ENCODE data around the gene LRMDA.
"Not testable (repeated sequence)": the region's sequence is repeated elsewhere in the genome, so short reads cannot be mapped to it uniquely, and the experiment has no call there.

Gene LRMDA

GRCh38 chr10:76127984-76128589, 696.7 kb downstream of the LRMDA start:
- H3K36me3 Mint-ChIP-seq: no peaks in the 10 kb centered on the region
- H3K27me3 Mint-ChIP-seq: no peaks in the 10 kb centered on the region
- no peaks in the 10 kb centered on the region for H3K4me1 Mint-ChIP-seq
- peaks cover 3% of the 10 kb centered on the region for H3K9me3 Mint-ChIP-seq
- ATAC-seq: no peak
- H3K27ac Mint-ChIP-seq: no peak overlapping the region
- H3K4me3 Mint-ChIP-seq: no peak overlapping the region

GRCh38 chr10:76129213-76129612, 697.8 kb downstream of the LRMDA start:
- Mint-ChIP-seq H3K9me3 (no peaks in the 10 kb centered on the region), H3K4me1 (no peaks in the 10 kb centered on the region), H3K36me3 (no peaks in the 10 kb centered on the region), H3K27me3 (no peaks in the 10 kb centered on the region), H3K4me3 (no peak overlapping the region), H3K27ac (no peak overlapping the region)
- ATAC-seq: no peak

- no peak overlapping the region for H3K27ac Mint-ChIP-seq
- H3K4me1 Mint-ChIP-seq: no peaks in the 10 kb centered on the region
- no peaks in the 10 kb centered on the region for H3K27me3 Mint-ChIP-seq
- no peaks in the 10 kb centered on the region for H3K9me3 Mint-ChIP-seq
- no peaks in the 10 kb centered on the region for H3K36me3 Mint-ChIP-seq
- no peak overlapping the region for H3K4me3 Mint-ChIP-seq
- ATAC-seq: no peak
These were observed 699.5 kb downstream of the LRMDA start for GRCh38 chr10:76130892-76131291.

GRCh38 chr10:76133597-76134255, 702.3 kb downstream of the LRMDA start:
- no peaks in the 10 kb centered on the region for H3K4me1 Mint-ChIP-seq
- no peaks in the 10 kb centered on the region for H3K36me3 Mint-ChIP-seq
- no peak for ATAC-seq
- no peak overlapping the region for H3K4me3 Mint-ChIP-seq
- no peaks in the 10 kb centered on the region for H3K9me3 Mint-ChIP-seq
- no peak overlapping the region for H3K27ac Mint-ChIP-seq
- no peaks in the 10 kb centered on the region for H3K27me3 Mint-ChIP-seq

- Mint-ChIP-seq H3K4me3 (no peak overlapping the region), H3K27ac (no peak overlapping the region), H3K9me3 (peaks cover 2% of the 10 kb centered on the region), H3K4me1 (no peaks in the 10 kb centered on the region), H3K36me3 (no peaks in the 10 kb centered on the region), H3K27me3 (no peaks in the 10 kb centered on the region)
- ATAC-seq: no peak
These were observed 705.5 kb downstream of the LRMDA start for GRCh38 chr10:76136961-76137360.

- H3K4me1 Mint-ChIP-seq: no peaks in the 10 kb centered on the region
- H3K27ac Mint-ChIP-seq: no peak overlapping the region
- ATAC-seq: no peak
- H3K9me3 Mint-ChIP-seq: peaks cover 2% of the 10 kb centered on the region
- no peaks in the 10 kb centered on the region for H3K36me3 Mint-ChIP-seq
- no peak overlapping the region for H3K4me3 Mint-ChIP-seq
- no peaks in the 10 kb centered on the region for H3K27me3 Mint-ChIP-seq
These were observed 706.9 kb downstream of the LRMDA start for GRCh38 chr10:76138286-76138685.

- Mint-ChIP-seq H3K9me3 (peaks cover 2% of the 10 kb centered on the region), H3K36me3 (no peaks in the 10 kb centered on the region), H3K4me3 (no peak overlapping the region), H3K27ac (no peak overlapping the region), H3K27me3 (no peaks in the 10 kb centered on the region), H3K4me1 (no peaks in the 10 kb centered on the region)
- ATAC-seq: no peak
These were observed 707.5 kb downstream of the LRMDA start for GRCh38 chr10:76138906-76139305.

GRCh38 chr10:76139431-76139830, 708.0 kb downstream of the LRMDA start:
- H3K27me3 Mint-ChIP-seq: no peaks in the 10 kb centered on the region
- no peak overlapping the region for H3K4me3 Mint-ChIP-seq
- H3K9me3 Mint-ChIP-seq: peaks cover 2% of the 10 kb centered on the region
- no peak overlapping the region for H3K27ac Mint-ChIP-seq
- ATAC-seq: no peak
- H3K4me1 Mint-ChIP-seq: no peaks in the 10 kb centered on the region
- H3K36me3 Mint-ChIP-seq: no peaks in the 10 kb centered on the region

GRCh38 chr10:76141376-76141775, 710.0 kb downstream of the LRMDA start:
- no peak for ATAC-seq
- H3K4me1 Mint-ChIP-seq: no peaks in the 10 kb centered on the region
- no peak overlapping the region for H3K27ac Mint-ChIP-seq
- no peaks in the 10 kb centered on the region for H3K36me3 Mint-ChIP-seq
- H3K9me3 Mint-ChIP-seq: peaks cover 2% of the 10 kb centered on the region
- H3K4me3 Mint-ChIP-seq: no peak overlapping the region
- no peaks in the 10 kb centered on the region for H3K27me3 Mint-ChIP-seq

GRCh38 chr10:76148217-76148616, 716.8 kb downstream of the LRMDA start:
- not testable (repeated sequence) for ATAC-seq, H3K4me3 Mint-ChIP-seq, H3K4me1 Mint-ChIP-seq, H3K9me3 Mint-ChIP-seq, H3K27ac Mint-ChIP-seq, H3K27me3 Mint-ChIP-seq, H3K36me3 Mint-ChIP-seq

GRCh38 chr10:76149182-76149581, 717.8 kb downstream of the LRMDA start:
- H3K4me3 Mint-ChIP-seq: no peak overlapping the region
- H3K4me1 Mint-ChIP-seq: no peaks in the 10 kb centered on the region
- H3K27me3 Mint-ChIP-seq: no peaks in the 10 kb centered on the region
- H3K9me3 Mint-ChIP-seq: peaks cover 7% of the 10 kb centered on the region
- ATAC-seq: no peak
- no peaks in the 10 kb centered on the region for H3K36me3 Mint-ChIP-seq
- no peak overlapping the region for H3K27ac Mint-ChIP-seq

GRCh38 chr10:76149602-76150138, 718.2 kb downstream of the LRMDA start:
- no peak overlapping the region for H3K27ac Mint-ChIP-seq
- no peak overlapping the region for H3K4me3 Mint-ChIP-seq
- no peaks in the 10 kb centered on the region for H3K4me1 Mint-ChIP-seq
- no peaks in the 10 kb centered on the region for H3K27me3 Mint-ChIP-seq
- peaks cover 7% of the 10 kb centered on the region for H3K9me3 Mint-ChIP-seq
- no peak for ATAC-seq
- H3K36me3 Mint-ChIP-seq: no peaks in the 10 kb centered on the region

GRCh38 chr10:76150139-76150875, 718.9 kb downstream of the LRMDA start:
- Mint-ChIP-seq H3K36me3 (no peaks in the 10 kb centered on the region), H3K4me3 (no peak overlapping the region), H3K4me1 (no peaks in the 10 kb centered on the region), H3K27ac (no peak overlapping the region), H3K9me3 (peaks cover 7% of the 10 kb centered on the region), H3K27me3 (no peaks in the 10 kb centered on the region)
- no peak for ATAC-seq

- Mint-ChIP-seq H3K9me3 (peaks cover 7% of the 10 kb centered on the region), H3K36me3 (no peaks in the 10 kb centered on the region), H3K4me1 (no peaks in the 10 kb centered on the region), H3K4me3 (no peak overlapping the region), H3K27me3 (no peaks in the 10 kb centered on the region), H3K27ac (no peak overlapping the region)
- ATAC-seq: no peak
These were observed 719.5 kb downstream of the LRMDA start for GRCh38 chr10:76150876-76151288.

- Mint-ChIP-seq H3K4me3 (no peak overlapping the region), H3K27ac (no peak overlapping the region), H3K9me3 (peaks cover 7% of the 10 kb centered on the region), H3K4me1 (no peaks in the 10 kb centered on the region), H3K27me3 (no peaks in the 10 kb centered on the region), H3K36me3 (no peaks in the 10 kb centered on the region)
- ATAC-seq: no peak
These were observed 720.8 kb downstream of the LRMDA start for GRCh38 chr10:76152186-76152585.

GRCh38 chr10:76155961-76156360, 724.5 kb downstream of the LRMDA start:
- Mint-ChIP-seq H3K9me3 (peaks cover 10% of the 10 kb centered on the region), H3K4me1 (no peaks in the 10 kb centered on the region), H3K36me3 (no peaks in the 10 kb centered on the region), H3K4me3 (no peak overlapping the region), H3K27me3 (no peaks in the 10 kb centered on the region), H3K27ac (no peak overlapping the region)
- no peak for ATAC-seq

All from stimulated activated memory B cell treated with anti-CD40 and anti-IgM and Interleukin-4, amounts not matched to agents 10 μg/mL and 1 μg/mL and 100 μg/mL, for 72 hours (primary cell).